Measurements from ENCODE around the gene LTBP2. TPM values are rescaled to one million over a fixed set of nuclear protein-coding genes. Genes with fewer than 3 reads are reported as not detected.

LTBP2 gene
- total RNA-seq, 1 experiment from 2014 or later, result 1.5 TPM

DNA sequence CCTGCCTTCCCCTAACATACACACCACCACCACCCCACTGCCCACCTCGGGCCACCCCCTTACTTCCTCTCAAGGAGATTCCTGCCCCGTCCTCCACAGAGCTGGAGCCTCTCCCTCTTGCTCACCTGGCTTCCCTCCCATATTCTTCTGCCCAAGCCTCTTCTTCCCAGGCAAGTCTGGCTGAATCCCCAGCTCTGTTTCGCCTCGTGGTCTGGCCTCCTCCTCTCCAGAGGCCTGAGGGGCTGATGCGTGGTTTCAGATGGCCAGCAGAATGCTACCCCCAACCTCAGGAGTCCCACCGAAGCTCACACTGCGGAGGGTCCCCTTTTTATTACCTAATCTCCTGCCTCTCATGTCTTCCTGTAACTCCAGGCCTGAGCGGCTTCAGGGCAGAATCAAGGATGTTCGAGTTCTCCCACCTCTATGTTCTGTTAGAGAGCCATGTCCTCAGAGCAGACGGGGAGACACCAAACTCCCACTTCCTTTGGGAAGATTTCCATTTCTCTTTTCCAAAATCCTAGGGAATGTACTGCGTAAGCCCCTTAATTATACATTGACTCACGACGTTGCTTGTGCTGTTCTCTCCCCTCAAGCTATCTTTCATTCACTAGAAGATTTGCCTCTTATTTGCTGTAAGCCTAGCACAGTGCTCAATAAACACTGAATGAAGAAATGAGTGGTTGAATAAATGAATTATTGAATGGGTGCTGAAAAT, 33.9 kb upstream of the LTBP2 start:
- Histone ChIP-seq H3K27ac (ENCODE audit: low read depth, low read length) (no peak overlapping the region), H3K4me3 (replicated peaks in 1 of 2; ENCODE audit: low read depth in 1 of 2, low read length in 2 of 2) (no peak overlapping the region), H3K36me3 (ENCODE audit: control insufficient read depth in 1 of 2, insufficient read depth in 2 of 2, low read length in 2 of 2) (no peaks in the 10 kb centered on the region), H2AFZ (ENCODE audit: low read depth, low read length, poor library complexity, severe bottlenecking) (no peak overlapping the region), H3K9me3 (ENCODE audit: control insufficient read depth in 1 of 2, insufficient read depth in 1 of 2, low read depth in 1 of 2, low read length in 2 of 2) (no peaks in the 10 kb centered on the region), H3K4me1 (ENCODE audit: control insufficient read depth in 1 of 2, insufficient read depth in 2 of 2, low read length in 2 of 2) (no peaks in the 10 kb centered on the region; a peak in 1 of 4 replicates), H3K4me2 (ENCODE audit: low read length) (no peak overlapping the region), H3K9me2 (ENCODE audit: insufficient read depth) (no peaks in the 10 kb centered on the region), H3K79me2 (ENCODE audit: insufficient read depth, low read length) (no peaks in the 10 kb centered on the region), H4K20me1 (ENCODE audit: insufficient read depth) (no peaks in the 10 kb centered on the region), H3K27me3 (ENCODE audit: insufficient read depth, low read length) (no peaks in the 10 kb centered on the region), H3K9ac (ENCODE audit: low read length) (no peak overlapping the region)
- intact Hi-C loops (cut with micrococcal nuclease), result no loop called here
- ChIA-PET POLR2A (no interaction called here), RAD21 (ENCODE audit: low non-redundant PET in 1 of 2, low total read pairs in 2 of 2, uncharacterized antibody in 2 of 2, unreplicated experiment in 2 of 2) (no interaction called here), CTCF (no interaction called here)
- no peak for DNase-seq (ENCODE audit: low read depth, low spot score)
- no peak for ATAC-seq
- no TSS peak for BruUV-seq (replicated peaks)
- no peak for TF ChIP-seq SRF (IDR thresholded peaks at IDR 0.05; ENCODE audit: low read depth)
- TF ChIP-seq ZFX (IDR thresholded peaks at IDR 0.05), result no peak
- TF ChIP-seq RAD21 (IDR thresholded peaks at IDR 0.05; ENCODE audit: low read depth), result no peak
- no peak for TF ChIP-seq POLR2AphosphoS5 (IDR thresholded peaks at IDR 0.05; ENCODE audit: low read depth, low read length)
- TF ChIP-seq SIN3A (IDR thresholded peaks at IDR 0.05; ENCODE audit: low read depth), result no peak

DNA sequence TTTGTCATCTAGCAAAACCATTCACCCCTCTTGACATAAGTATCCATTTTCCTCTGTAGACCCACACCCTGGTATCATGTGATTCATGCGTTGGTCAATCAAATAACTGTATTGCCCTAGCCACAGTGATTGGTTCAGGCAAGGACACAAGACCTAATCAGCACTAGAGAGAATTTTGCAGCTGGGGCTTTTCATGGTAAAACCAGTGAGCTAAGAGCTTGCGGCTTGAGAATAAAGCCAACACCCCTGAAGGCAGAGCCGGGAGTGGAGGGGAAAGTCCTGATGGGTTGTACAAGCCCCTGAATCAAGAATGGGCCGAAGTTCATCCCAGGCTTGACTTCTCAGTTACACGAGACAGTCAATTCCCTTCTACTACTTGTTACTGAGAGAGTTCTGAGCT, 33.2 kb upstream of the LTBP2 start:
- BruUV-seq (replicated peaks), result no TSS peak
- no peaks in the 10 kb centered on the region for H3K9me3 ChIP-seq (ENCODE audit: control insufficient read depth in 1 of 2, insufficient read depth in 1 of 2, low read depth in 1 of 2, low read length in 2 of 2)
- no peaks in the 10 kb centered on the region for H4K20me1 ChIP-seq (ENCODE audit: insufficient read depth)
- no peak overlapping the region for H2AFZ ChIP-seq (ENCODE audit: low read depth, low read length, poor library complexity, severe bottlenecking)
- no peak overlapping the region for H3K4me3 ChIP-seq (replicated peaks in 1 of 2; ENCODE audit: low read depth in 1 of 2, low read length in 2 of 2)
- ChIA-PET RAD21 (ENCODE audit: low non-redundant PET in 1 of 2, low total read pairs in 2 of 2, uncharacterized antibody in 2 of 2, unreplicated experiment in 2 of 2) (no interaction called here), POLR2A (no interaction called here), CTCF (no interaction called here)
- H3K27me3 ChIP-seq (ENCODE audit: insufficient read depth, low read length), result no peaks in the 10 kb centered on the region
- no peaks in the 10 kb centered on the region; a peak in 1 of 4 replicates for H3K4me1 ChIP-seq (ENCODE audit: control insufficient read depth in 1 of 2, insufficient read depth in 2 of 2, low read length in 2 of 2)
- DNase-seq (ENCODE audit: low read depth, low spot score) (no peak), ATAC-seq (no peak)
- no peaks in the 10 kb centered on the region for H3K79me2 ChIP-seq (ENCODE audit: insufficient read depth, low read length)
- H3K4me2 ChIP-seq (ENCODE audit: low read length), result no peak overlapping the region
- no peaks in the 10 kb centered on the region for H3K9me2 ChIP-seq (ENCODE audit: insufficient read depth)
- no peak overlapping the region for H3K9ac ChIP-seq (ENCODE audit: low read length)
- TF ChIP-seq, protein P1, sequence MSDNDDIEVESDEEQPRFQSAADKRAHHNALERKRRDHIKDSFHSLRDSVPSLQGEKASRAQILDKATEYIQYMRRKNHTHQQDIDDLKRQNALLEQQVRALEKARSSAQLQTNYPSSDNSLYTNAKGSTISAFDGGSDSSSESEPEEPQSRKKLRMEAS (IDR thresholded peaks at IDR 0.05), result no peak
- intact Hi-C loops (cut with micrococcal nuclease), result no loop called here
- no peak overlapping the region for H3K27ac ChIP-seq (ENCODE audit: low read depth, low read length)
- H3K36me3 ChIP-seq (ENCODE audit: control insufficient read depth in 1 of 2, insufficient read depth in 2 of 2, low read length in 2 of 2), result no peaks in the 10 kb centered on the region
